GM21723 (cell line): ENCODE data around the gene CRYBG3.
A peak's percentile ranks its signal among the peaks of the same experiment; 100 is the strongest.
"Not testable (repeated sequence)": the region's sequence is repeated elsewhere in the genome, so short reads cannot be mapped to it uniquely, and the experiment has no call there.

ENCODE experiments used
- ATAC-seq: cut with Tn5 transposase; IDR thresholded peaks from one replicate; pipeline ENCODE4 v1.9.1; 2021; ENCODE audit warnings: mild to moderate bottlenecking, moderate library complexity; ENCODE audit not compliant: unreplicated experiment

CRYBG3 gene

GRCh38 chr3:97895216-97895615, 73.4 kb downstream of the CRYBG3 start:
- peak; percentile 84 for ATAC-seq

DNA sequence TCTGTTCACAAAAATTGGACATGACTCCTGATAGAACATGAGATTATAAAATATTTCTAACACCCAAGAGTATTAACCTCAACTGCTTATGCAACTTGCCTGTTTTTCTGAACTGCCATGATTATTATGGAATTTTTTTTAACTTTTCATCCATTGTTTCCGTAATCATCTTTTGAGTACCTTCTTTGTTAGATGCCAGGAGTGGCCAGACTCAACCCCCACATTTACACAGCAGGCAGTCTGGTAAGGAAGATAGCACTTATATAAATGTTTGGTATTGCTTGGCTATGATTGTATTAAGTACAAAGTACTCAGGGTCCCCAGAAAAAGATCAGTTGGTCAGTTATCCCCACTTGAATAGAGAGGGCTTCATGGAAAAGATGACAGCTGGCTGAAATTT, 74.3 kb downstream of the CRYBG3 start:
- ATAC-seq = no peak

DNA sequence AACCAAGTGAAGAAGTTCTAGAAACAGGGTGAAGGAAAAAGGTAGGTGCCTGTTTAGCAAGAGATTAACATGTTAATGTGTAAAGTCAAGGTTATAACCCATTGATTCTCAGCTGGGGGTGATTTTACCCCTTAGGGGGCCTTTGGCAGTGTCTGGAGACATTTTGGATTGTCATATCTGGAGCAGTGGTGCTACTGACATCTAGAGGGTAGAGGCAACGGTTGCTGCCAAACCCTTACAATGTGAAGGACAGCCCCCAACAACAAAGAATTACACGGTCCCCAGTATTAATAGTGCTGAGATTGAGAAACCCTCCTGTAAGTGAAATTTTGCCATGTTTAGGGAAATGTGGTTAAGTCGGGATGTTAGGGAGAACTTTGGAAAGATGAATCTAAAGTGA, 74.7 kb downstream of the CRYBG3 start:
- ATAC-seq = no peak

GRCh38 chr3:97899331-97899730, 77.5 kb downstream of the CRYBG3 start:
- ATAC-seq = no peak

DNA sequence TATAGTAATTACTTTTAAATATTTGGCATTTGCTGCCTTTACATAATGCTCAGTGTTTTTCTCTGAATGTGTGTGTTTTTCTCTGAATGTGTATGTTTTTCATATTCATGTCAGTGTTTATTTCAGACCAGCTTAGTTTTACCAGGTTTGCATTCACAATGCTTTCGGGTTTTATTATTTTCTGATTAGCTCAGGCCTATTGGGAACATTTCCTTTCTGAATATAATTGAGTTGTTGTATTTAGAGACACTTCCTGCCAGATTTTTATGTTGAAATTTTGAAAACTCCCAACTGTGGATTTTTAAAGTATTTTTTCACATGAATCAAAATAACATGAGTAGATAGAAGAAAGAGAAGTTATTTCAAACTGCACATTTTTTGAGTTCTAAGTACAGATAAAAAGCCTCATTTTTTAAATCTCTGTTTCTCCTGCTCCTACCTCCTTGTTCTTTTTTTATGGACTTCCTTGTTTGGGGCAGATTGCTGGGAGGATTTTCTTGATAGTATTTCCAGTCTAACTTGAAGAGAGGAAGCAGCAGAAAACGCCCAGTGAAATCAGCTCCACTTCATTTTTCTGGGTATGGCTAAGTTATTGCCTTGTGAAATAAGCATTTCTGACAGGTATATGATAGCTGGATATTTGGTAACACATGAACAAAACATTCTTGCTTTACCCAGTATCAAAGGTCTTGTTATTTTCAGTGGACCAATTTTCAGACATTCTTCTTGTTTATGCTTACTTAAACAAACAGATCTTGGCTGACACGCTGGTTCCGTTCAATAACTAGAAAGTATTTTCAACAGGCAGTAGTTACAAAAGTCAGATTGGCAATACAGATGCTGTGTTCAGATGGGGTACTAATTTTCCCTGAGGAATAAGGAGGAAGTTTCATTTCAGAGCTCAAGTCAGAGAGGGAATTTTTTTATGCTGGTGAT, 79.8 kb downstream of the CRYBG3 start:
- no peak for ATAC-seq

DNA sequence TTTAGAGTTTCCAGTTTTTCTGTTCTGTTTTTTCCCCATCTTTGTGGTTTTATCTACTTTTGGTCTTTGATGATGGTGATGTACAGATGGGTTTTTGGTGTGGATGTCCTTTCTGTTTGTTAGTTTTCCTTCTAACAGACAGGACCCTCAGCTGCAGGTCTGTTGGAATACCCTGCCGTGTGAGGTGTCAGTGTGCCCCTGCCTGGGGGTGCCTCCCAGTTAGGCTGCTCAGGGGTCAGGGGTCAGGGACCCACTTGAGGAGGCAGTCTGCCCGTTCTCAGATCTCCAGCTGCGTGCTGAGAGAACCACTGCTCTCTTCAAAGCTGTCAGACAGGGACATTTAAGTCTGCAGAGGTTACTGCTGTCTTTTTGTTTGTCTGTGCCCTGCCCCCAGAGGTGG, 88.0 kb downstream of the CRYBG3 start:
- not testable (repeated sequence) for ATAC-seq

DNA sequence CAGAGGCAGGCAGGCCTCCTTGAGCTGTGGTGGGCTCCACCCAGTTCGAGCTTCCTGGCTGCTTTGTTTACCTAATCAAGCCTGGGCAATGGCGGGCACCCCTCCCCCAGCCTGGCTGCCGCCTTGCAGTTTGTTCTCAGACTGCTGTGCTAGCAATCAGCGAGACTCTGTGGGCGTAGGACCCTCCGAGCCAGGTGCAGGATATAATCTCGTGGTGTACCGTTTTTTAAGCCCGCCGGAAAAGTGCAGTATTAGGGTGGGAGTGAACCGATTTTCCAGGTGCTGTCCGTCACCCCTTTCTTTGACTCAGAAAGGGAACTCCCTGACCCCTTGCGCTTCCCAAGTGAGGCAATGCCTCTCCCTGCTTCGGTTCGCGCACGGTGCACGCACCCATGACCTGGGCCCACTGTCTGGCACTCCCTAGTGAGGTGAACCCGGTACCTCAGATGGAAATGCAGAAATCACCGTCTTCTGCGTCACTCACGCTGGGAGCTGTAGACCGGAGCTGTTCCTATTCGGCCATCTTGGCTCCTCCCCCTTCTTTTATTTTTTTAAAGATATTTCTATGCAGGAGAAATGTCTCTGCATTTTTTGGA, 88.5 kb downstream of the CRYBG3 start:
- ATAC-seq = not testable (repeated sequence)

DNA sequence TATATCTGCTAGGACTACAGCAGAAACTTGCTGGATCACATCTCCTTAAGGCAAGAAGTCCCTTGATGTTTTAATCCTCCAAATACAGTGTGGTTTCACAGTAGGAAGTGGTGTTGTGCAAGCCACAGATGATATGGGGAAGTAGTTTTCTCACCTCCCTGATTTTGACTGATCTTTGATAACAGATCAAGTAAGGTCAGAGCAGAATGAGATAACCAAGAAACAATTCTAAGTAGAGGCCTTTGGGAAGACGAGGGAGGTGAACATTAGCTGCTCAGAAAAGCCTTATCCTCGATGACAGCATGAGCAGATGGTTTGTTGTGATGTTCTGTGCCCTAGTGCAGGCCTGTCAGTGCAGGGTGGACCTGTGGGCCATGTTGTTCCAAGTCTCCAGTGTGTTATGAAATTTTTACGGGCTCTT, 89.1 kb downstream of the CRYBG3 start:
- no peak for ATAC-seq

DNA sequence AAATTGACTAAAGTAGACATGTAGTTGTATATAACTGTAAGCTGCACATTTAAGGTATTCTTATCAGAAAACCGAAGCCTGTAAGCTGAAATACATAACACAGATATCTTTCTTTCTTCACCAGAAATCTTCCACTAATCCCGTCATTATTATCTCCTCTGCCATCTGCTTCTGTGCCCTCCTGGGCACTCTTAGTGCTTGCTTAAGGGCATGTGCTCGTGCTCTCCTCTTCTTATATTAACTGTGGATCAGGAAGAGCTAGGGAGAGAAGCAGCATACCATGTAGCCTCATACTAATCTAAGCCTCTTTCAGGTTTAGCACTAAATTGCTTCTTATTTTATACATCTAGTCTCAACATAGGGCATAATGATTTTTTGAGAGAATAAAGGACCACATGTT, 89.6 kb downstream of the CRYBG3 start:
- no peak for ATAC-seq

DNA sequence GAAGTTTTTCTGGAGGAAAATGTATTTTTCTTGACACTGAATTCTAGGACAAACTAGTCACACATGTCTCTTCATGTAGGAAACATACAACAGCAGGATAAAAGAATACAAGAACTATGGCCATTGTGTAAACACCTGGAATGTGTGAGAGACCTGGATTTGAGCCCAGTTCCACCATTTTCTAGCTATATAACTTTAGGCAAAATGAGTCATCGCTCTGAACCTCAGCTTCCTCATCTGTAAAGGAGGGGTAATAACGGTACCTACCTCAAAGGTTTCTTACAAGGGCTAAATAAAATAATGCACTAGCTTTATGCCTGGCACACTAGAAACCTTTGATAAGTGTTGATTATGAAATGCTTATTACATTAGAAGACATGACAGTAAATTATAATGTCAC, 92.6 kb downstream of the CRYBG3 start:
- no peak for ATAC-seq

DNA sequence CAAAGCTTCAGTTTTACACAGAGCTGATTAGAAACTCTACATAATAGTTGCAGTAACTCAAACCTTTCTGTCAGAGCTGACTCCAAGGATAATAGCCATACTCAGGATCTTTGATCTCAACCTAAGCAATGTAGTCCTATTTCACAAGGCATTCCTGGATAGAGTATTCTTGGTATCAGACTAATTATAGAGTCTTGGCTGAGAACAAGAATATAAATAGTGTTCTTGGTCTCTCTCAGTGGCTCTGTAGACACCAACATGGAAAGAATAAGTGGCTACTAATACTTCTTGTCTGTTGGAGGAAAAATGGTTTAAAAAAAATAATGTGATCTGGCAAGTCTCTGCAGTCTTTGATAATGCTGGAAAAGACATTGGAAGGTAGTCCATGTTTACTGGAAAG, 94.8 kb downstream of the CRYBG3 start:
- no peak for ATAC-seq

GRCh38 chr3:97917813-97918536, 96.2 kb downstream of the CRYBG3 start:
- ATAC-seq = no peak

DNA sequence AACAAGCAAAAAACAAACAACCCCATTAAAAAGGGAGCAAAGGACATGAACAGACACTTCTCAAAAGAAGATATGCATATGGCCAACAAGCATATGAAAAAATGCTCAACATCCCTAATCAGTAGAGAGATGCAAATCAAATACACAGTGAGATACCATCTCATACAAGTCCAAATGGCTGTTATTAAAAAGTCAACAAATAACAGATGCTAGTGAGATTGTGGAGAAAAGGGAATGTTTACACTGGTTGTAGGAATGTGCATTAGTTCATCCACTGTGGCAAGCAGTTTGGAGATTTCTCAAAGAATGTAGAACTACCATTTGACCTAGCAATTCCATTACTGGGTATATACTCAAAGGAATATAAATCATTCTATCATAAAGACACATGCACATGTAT, 105.9 kb downstream of the CRYBG3 start:
- ATAC-seq = no peak

DNA sequence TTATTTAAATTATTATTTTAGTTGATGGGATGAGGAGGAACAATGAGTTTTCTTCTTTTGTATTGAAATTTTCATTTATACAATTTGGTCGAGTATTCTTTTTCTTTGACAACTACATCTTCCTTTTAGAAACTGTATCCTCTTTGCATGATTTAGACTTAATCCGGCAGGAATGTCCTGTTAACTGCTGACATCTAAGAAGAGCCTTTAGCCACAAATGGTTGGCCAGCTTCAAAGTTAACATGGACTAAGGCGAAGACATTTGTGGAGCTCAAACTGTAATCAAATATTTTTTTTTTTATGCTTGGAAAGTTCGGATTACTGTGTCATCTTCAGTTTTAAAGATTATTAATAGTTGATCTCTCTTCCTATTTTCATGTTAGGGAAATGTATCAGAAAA, 107.2 kb downstream of the CRYBG3 start:
- no peak for ATAC-seq

- no peak for ATAC-seq
Observed at GRCh38 chr3:97930018-97930417, 108.2 kb downstream of the CRYBG3 start.

- no peak for ATAC-seq
Observed at GRCh38 chr3:97931218-97931617, 109.4 kb downstream of the CRYBG3 start.

GRCh38 chr3:97932387-97932801, 110.6 kb downstream of the CRYBG3 start:
- no peak for ATAC-seq

- ATAC-seq = no peak
Observed at GRCh38 chr3:97934980-97935695, 113.3 kb downstream of the CRYBG3 start.

DNA sequence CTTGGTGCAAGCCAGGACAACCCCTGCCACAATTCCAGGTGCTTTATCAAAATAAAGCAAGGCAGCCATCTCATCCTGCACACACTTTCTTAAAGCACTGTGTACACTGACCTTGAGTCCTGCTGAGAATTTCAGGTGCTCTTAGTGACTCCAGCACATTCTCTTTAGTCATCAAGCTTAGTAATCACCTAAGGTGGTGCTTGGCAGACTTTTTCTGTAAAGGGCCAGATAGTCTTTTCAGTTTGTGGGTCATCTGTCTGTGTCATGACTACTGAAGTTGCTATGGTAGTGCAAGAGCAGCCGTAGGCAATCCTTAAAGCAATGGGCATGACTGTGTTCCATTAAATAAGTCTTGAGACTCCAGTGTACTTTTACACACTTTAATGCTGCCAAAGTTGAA, 114.0 kb downstream of the CRYBG3 start:
- ATAC-seq = no peak

GRCh38 chr3:97937205-97937604, 115.4 kb downstream of the CRYBG3 start:
- no peak for ATAC-seq

DNA sequence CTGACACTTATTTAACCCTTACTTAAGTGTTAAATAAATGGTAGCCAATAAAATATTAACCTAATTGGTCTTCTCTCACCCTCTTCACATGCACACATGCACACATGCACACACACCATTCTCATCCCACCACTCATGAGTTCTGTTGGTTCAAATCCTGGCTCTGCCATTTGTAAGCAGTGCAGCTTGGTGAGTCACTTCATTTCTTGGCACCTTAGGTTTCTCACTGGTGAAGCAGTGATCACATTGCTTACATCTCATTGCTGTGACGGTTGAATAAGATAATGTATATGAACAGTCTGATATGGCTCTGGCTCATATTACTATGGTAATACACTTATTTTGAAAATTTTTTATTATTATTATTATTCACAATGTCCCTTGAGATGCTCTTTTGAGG, 116.6 kb downstream of the CRYBG3 start:
- no peak for ATAC-seq
